Breast epithelium (tissue), 4 donors: ENCODE measurements around the gene NAE1. TPM values are rescaled to one million over a fixed set of nuclear protein-coding genes. Genes with fewer than 3 reads are reported as not detected.

Experiments
- DNase-seq, 2 donors: peaks; one replicate each; pipeline ENCODE4 v3.0.0-alpha.2; 2019; ENCODE audit warnings: low spot score in 2 of 2
- H3K27ac ChIP-seq, 2 donors: fragments of 200-600 bp; sonication (generic) in 1 of 2; one replicate each; pipeline ENCODE4 v1.5.1; 2016 to 2019; ENCODE audit warnings: mild to moderate bottlenecking in 1 of 2
- H3K27me3 ChIP-seq, 2 donors: fragments of 200-600 bp; sonication (generic) in 1 of 2; one replicate each; pipeline versions ENCODE4 v1.5.1 to v1.6.0; 2017 to 2019; ENCODE audit warnings: control low read depth in 1 of 2, mild to moderate bottlenecking in 1 of 2
- H3K36me3 ChIP-seq: fragments of 200-600 bp; one replicate; pipeline ENCODE4 v1.5.1; 2019
- H3K4me1 ChIP-seq, 2 donors: fragments of 200-600 bp; sonication (generic); one replicate each; pipeline ENCODE4 v1.5.1; 2016 to 2019; ENCODE audit warnings: control low read depth in 1 of 2
- H3K4me3 ChIP-seq, 3 donors: fragments of 200-600 bp; sonication (generic); 1 replicate in 2 of 3; 2 replicates in 1 of 3; pipeline ENCODE4 v1.5.1; 2016 to 2019; ENCODE audit warnings: mild to moderate bottlenecking in 3 of 3, moderate library complexity in 2 of 3
- H3K9me3 ChIP-seq, 2 donors: fragments of 200-600 bp; sonication (generic) in 1 of 2; one replicate each; pipeline ENCODE4 v1.5.1; 2016 to 2019; ENCODE audit warnings: control low read depth in 1 of 2
- CTCF ChIP-seq, 3 donors: fragments of 450-650 bp; IDR thresholded peaks; one replicate each; pipeline ENCODE4 v1.5.1; 2016 to 2017; ENCODE audit warnings: antibody characterized with exemption in 3 of 3, mild to moderate bottlenecking in 3 of 3, moderate library complexity in 3 of 3
- POLR2A ChIP-seq: fragments of 450-650 bp; IDR thresholded peaks from one replicate; pipeline ENCODE4 v1.6.1; 2016; ENCODE audit warnings: antibody characterized with exemption, mild to moderate bottlenecking, moderate library complexity
- POLR2AphosphoS5 ChIP-seq, 3 donors: sonication (generic); formaldehyde crosslinking; IDR thresholded peaks; one replicate each; pipeline ENCODE4 v1.6.1; 2017; ENCODE audit warnings: antibody characterized with exemption in 3 of 3
- intact Hi-C: fragments of 100-400 bp; cut with DNase I; formaldehyde crosslinking; loops from one replicate; pipeline ENCODE4 v1.15.1; 2023; ENCODE audit warnings: low total_unique reads
- total RNA-seq, 3 donors: library from RNA; depleted of rRNA; stranded (reverse); fragments of >200 nt; gene quantifications; one replicate each; pipeline ENCODE4 v1.1.0, GENCODE V29; 2016

NAE1 gene
- total RNA-seq, 3 donors from 2014 or later, result 44.0 to 69.8 (median 60.3) TPM

GRCh38 chr16:66774981-66775380 lies 55.8 kb downstream of the NAE1 start:
- no peak for DNase-seq
- H3K27me3 ChIP-seq, result no peaks in the 10 kb centered on the region
- H3K4me3 ChIP-seq, result no peak overlapping the region
- no peaks in the 10 kb centered on the region for H3K36me3 ChIP-seq
- TF ChIP-seq CTCF (IDR thresholded peaks at IDR 0.05) (no peak), POLR2AphosphoS5 (IDR thresholded peaks at IDR 0.05) (no peak), POLR2A (no peak)
- intact Hi-C loops, result no loop called here
- H3K9me3 ChIP-seq, result no peaks in the 10 kb centered on the region
- no peak overlapping the region for H3K27ac ChIP-seq
- no peaks in the 10 kb centered on the region for H3K4me1 ChIP-seq

DNA sequence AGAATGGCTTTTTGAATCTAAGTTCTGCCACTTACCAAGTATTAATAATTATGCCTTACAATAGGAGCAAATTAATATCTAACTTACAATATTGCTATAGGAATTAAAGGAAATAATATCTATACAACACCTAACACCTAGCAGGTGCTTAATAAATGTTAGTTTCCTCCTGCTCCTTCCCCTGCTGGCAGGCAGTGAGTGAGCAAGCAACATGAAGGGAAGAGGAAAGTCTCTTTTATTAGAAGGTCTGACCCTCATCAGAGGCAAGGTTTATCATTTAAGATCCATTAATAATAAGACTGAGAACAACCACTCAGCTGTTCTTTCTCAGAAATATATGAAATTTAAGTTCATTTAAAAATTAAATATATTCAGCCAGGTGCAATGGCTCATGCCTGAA lies 72.7 kb downstream of the NAE1 start:
- intact Hi-C loops, result no loop called here
- H3K27me3 ChIP-seq, result no peaks in the 10 kb centered on the region
- DNase-seq, result no peak
- no peaks in the 10 kb centered on the region for H3K36me3 ChIP-seq
- no peak for TF ChIP-seq POLR2A
- TF ChIP-seq CTCF (IDR thresholded peaks at IDR 0.05), result no peak
- no peak for TF ChIP-seq POLR2AphosphoS5 (IDR thresholded peaks at IDR 0.05)
- H3K4me3 ChIP-seq, result no peak overlapping the region
- H3K4me1 ChIP-seq, result no peaks in the 10 kb centered on the region
- no peak overlapping the region for H3K27ac ChIP-seq
- H3K9me3 ChIP-seq, result no peaks in the 10 kb centered on the region

DNA sequence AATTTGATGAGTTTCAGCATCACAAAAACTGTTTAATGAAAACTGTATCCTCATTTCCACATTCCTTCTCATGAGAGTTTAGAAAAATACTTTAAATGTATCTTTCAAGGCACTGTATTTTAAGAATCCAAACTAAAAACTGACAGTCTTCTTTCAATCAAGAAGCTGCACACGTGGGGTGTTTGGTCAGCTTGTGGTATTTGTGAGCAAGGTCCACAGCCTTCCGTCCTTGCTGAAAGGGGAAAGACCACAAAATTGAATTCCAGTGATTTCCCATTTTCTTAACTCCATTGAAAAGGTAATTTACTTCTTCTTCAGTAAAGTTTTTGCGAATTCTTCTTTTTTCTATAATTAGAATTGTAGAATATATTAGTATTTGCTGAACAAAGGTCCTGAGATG lies 76.0 kb downstream of the NAE1 start:
- no peaks in the 10 kb centered on the region for H3K27me3 ChIP-seq
- TF ChIP-seq CTCF (IDR thresholded peaks at IDR 0.05) (no peak), POLR2AphosphoS5 (IDR thresholded peaks at IDR 0.05) (no peak), POLR2A (no peak)
- no peaks in the 10 kb centered on the region for H3K36me3 ChIP-seq
- no peak overlapping the region for H3K27ac ChIP-seq
- no peak for DNase-seq
- intact Hi-C loops, result no loop called here
- H3K4me3 ChIP-seq, result no peak overlapping the region
- peaks cover 0 to 9% of the 10 kb centered on the region in 2 donors for H3K4me1 ChIP-seq
- no peaks in the 10 kb centered on the region for H3K9me3 ChIP-seq

DNA sequence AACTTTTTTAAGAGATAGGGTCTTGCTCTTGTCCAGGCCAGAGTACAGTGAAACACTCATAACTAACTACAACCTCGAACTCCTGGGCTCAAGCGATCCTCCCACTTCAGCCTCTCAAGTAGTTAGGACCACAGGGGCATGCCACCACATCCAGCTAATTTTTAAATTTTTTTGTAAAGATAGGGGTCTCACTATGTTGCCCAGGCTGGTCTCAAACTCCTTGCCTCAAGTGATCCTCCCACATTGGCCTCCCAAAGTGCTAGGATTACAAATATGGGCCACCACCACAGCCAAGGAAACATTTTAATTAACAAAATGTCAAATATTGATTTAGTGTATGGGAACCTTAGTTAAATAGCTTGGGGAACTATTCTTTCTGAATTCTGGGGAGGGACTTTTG lies 76.6 kb downstream of the NAE1 start:
- Histone ChIP-seq H3K27ac (no peak overlapping the region), H3K4me3 (no peak overlapping the region), H3K36me3 (no peaks in the 10 kb centered on the region), H3K4me1 (peaks cover 0 to 12% of the 10 kb centered on the region in 2 donors), H3K9me3 (no peaks in the 10 kb centered on the region), H3K27me3 (no peaks in the 10 kb centered on the region)
- intact Hi-C loops, result no loop called here
- TF ChIP-seq POLR2AphosphoS5 (IDR thresholded peaks at IDR 0.05) (no peak), POLR2A (no peak), CTCF (IDR thresholded peaks at IDR 0.05) (no peak)
- no peak for DNase-seq

DNA sequence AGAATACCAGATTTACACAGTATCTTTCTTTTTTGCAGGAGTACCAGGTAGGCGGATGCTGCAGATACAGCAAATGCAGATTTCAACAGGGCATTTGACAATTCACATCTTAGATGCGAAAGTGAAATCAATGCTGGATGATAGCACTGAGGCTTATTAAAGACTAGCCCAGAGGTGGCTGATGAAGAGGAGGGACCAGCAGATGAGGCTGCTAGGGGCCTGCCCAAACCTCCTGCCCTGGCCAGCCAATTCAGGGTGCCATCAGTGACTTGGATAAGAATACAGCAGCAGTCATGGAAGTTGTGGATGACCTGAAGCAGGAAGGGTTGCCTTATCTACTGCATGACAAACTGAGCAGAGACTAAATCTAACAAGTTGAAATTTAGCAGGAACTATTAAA lies 77.8 kb downstream of the NAE1 start:
- no peak overlapping the region for H3K27ac ChIP-seq
- H3K36me3 ChIP-seq, result no peaks in the 10 kb centered on the region
- H3K4me1 ChIP-seq, result peaks cover 0 to 12% of the 10 kb centered on the region in 2 donors
- TF ChIP-seq POLR2A (no peak), POLR2AphosphoS5 (IDR thresholded peaks at IDR 0.05) (no peak), CTCF (IDR thresholded peaks at IDR 0.05) (no peak)
- no peaks in the 10 kb centered on the region for H3K9me3 ChIP-seq
- intact Hi-C loops, result loop anchor here (2.0 kb wide), 1 partner anchor 54 kb away; no protein-coding TSS in a partner anchor
- no peak for DNase-seq
- H3K4me3 ChIP-seq, result no peak overlapping the region
- H3K27me3 ChIP-seq, result no peaks in the 10 kb centered on the region

Other genes starting within 250 kb of the NAE1 start
- 10 to 100 TPM; 19.5 to 54.9 (median 25.2) TPM for gene CMTM3, start 226.3 kb downstream of the NAE1 start, total RNA-seq
- gene CMTM4, start 134.2 kb downstream of the NAE1 start, total RNA-seq, result 10 to 100 TPM; 12.5 to 35.4 (median 33.7) TPM
- 100 to 1,000 TPM; 153 to 172 (median 156) TPM for gene DYNC1LI2, start 79.4 kb downstream of the NAE1 start, total RNA-seq
- under 1 TPM; 0.33 to 0.64 (median 0.59) TPM for gene TERB1, start 29.4 kb downstream of the NAE1 start, total RNA-seq
- 1 to 10 TPM in 1 of 3 donors, not detected in 2; 1.3 TPM for gene CA7, start 13.4 kb upstream of the NAE1 start, total RNA-seq
- 10 to 100 TPM in 1 of 3 donors, 1 to 10 TPM in 2; 8.8 to 18.6 (median 9.4) TPM for gene PDP2, start 49.5 kb upstream of the NAE1 start, total RNA-seq
- not detected for gene CDH16, start 87.9 kb upstream of the NAE1 start, total RNA-seq
- 10 to 100 TPM in 1 of 3 donors, 1 to 10 TPM in 2; 7.7 to 11.1 (median 8.0) TPM for gene RRAD, start 94.6 kb upstream of the NAE1 start, total RNA-seq
- 10 to 100 TPM; 45.7 to 77.3 (median 65.4) TPM for gene CIAO2B, start 103.4 kb upstream of the NAE1 start, total RNA-seq
- 10 to 100 TPM; 25.9 to 33.1 (median 31.9) TPM for gene CES2, start 104.5 kb upstream of the NAE1 start, total RNA-seq
- gene CES3, start 130.3 kb upstream of the NAE1 start, total RNA-seq, result 1 to 10 TPM in 2 of 3 donors, under 1 TPM in 1; 0.29 to 5.9 (median 2.1) TPM
- 10 to 100 TPM in 2 of 3 donors, 1 to 10 TPM in 1; 9.0 to 19.6 (median 11.1) TPM for gene CES4A, start 157.6 kb upstream of the NAE1 start, total RNA-seq
- 10 to 100 TPM; 48.5 to 69.1 (median 52.3) TPM for gene CBFB, start 198.2 kb upstream of the NAE1 start, total RNA-seq